GM04503 (cell line): Measurements from ENCODE around the gene GHRH.

Experiments used
- DNase-seq: peaks from one replicate; pipeline ENCODE4 v3.0.0-alpha.2; 2012; ENCODE audit warnings: low read depth

The GHRH gene

DNA sequence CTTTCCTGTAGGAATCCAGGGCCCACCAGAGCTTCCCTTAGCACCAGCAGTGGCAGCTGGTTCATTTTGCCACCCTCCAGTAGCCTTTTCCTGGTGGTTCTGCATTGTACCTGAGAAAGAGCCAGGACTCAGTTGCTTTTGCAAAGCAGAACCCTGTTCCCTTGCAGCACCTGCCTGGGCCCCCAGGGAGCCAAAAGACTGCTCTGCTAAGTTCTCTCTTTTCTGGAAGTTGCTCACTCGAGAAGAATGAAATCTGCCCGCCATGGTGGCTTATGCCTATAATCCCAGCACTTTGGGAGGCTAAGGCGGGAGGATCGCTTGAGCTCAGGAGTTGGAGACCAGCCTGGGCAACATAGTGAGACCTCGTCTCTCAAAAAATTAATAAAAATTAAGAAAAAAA, 24.0 kb downstream of the GHRH start:
- no peak for DNase-seq

DNA sequence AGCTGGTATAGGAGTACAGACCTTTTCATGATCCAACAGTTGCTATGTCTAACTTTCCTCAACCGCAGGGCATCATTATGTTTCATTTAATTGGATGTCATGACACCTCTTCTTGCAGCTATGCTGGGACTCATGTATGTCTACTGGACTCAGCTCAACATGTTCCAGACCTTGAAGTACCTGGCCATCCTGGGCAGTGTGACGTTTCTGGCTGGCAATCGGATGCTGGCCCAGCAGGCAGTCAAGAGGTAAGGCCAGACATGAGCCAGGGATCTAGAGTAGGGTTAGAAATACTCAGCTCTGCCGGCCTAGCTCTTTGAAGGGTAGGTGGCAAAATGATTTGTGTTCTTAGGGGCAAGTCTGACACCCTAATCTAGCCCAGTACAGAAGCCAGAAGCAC, 25.2 kb downstream of the GHRH start:
- no peak for DNase-seq

DNA sequence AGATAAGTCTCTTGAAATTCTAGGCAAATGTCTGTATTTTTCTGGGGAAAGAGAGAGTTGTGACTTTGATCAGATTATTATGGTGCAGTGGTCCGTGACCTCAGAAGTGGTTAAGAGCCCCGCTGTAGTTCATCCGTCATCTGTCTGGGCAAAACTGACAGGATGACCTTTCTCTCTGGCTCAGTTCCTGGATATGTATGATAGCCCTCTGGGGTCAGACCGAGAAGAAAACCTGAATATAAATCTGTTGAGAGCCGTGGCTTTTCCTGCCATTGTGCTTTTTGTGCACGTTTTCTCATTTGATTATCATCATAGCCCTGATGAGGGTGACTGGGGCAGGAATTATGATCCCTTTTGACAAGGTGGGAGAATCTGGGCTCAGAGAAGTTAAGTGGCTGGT, 26.5 kb downstream of the GHRH start:
- no peak for DNase-seq

DNA sequence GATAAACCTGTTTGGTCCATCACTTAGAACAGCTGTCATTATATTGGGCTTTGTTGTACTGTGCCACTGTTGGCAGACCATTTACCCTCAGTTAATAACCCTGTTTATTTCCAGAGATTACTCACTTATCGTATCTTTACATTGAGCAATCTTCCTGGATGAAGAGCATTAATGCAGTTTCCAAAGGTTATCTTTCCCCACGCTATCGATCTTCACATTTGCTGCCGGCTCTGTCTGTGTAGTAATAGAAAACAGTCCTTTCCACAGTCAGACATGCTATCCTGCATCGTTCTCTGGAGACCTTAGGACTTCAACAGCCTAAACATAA, 27.4 kb downstream of the GHRH start:
- DNase-seq, result no peak

DNA sequence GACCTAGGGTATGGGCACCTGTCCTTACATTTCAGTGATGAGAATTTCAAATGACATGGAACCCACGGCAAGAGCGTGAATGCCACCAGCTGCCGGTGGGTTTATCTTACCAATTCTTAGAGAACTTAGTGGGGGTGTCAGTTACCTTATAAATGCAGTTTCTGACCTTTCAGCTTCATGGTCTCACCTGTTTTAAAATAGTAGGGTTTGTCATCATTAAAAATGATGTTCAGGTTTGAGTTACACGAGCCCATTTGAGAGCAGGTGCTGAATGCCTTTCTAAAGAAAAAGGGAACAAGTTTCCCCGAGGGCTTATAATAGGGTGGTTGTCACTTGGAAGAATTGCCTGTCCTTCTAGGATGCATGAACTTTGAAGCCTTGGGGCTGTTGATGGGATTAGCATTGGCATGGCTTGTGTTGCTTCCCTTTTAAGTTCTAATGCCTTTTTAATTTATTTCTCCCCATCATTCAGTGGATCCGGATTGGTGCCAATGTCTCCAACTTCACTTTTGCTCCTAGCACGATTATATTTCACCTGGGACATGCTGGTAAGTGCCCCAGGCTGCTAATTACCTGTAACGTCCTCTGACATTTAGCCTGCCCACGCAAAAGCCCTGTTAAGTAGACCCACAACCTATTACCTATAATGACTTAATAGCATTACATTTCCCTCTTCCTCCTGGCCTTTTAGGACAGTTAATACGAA, 27.9 kb downstream of the GHRH start:
- DNase-seq, result no peak

DNA sequence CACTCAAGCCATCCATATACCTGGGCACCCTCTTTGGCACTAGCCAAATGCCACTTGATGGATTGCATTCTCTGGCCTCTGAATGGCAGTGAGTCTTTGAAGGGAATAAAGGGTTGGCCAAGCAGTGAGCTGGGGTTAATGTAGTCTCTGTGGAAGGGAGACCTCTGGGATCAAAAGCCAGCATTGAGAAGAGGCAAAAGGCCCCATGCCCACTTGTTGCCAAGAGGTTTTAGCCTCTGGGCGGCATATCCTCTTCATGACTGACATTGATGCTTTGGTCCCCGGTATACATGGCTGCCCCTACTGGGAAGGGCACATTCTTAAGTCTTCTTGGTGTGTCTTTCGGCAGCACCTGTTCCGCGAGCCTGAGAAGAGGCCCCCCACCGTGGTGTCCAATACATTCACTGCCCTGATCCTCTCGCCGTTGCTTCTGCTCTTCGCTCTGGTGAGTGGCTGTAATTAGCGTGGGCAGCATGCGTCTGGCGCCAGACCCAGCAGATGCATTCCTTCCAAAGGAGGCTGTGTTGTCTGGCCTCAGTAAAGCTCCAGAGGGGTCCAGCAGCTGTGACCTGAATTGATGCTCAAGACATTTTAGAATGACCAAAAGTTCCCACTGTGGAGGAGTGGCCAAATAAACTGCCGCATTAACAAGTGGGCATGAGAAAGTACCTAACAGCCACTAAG, 29.5 kb downstream of the GHRH start:
- no peak for DNase-seq

DNA sequence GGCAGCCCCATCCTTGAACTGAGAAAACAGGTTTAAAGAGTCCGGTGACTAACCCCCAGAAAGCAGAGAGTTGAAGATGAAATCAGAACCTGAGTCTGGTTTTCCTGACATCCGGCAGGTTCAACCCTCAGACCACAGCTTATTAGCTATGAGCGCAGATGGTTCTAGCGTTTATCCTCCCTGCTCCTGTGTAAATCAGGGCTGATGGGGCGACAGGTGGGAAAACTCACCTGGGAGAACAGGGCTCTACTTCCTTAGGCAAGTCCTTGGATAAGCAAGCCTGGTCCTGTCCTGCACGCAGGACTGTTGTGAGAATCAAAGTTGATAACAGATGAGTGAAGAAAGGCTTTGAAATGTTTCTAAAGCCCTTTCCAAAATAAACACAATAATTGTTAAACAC, 31.4 kb downstream of the GHRH start:
- DNase-seq, result no peak

DNA sequence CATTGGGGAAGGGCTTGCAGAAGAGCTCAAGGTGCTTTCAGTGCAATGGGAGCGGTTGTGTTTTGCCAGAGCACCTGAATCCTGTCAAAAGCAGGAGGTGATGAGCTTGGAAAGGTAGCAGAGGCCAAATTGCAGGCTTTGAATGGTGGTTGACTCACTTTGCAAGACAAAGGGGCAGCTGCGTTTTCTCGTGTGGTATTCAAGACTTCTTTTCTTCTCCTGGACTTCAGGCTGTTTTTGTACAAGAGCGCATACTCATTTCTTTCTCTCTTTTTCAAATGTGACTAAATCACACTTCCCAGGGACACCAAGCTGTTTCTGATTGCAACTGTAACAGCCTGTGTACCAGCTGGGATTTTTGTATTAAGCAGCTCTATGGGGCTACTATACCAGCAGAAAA, 32.3 kb downstream of the GHRH start:
- DNase-seq, result no peak

DNA sequence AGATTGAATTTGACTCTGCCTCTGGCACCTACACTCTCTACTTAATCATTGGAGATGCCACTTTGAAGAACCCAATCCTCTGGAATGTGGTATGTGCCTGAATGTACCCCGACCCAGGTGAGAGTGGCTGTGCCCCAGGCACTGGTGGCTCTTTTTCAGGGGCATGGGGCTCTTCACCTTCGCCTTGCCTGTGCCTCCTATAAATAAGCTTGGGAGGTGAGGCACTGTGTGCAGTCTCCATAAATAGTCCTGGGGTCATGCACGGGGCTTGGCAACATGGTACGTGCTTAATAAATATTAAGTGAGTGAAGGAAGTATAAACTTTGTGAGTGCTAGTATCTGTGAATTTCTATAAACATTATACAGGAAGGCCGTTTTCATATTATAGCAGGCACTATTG, 33.0 kb downstream of the GHRH start:
- DNase-seq, result no peak

DNA sequence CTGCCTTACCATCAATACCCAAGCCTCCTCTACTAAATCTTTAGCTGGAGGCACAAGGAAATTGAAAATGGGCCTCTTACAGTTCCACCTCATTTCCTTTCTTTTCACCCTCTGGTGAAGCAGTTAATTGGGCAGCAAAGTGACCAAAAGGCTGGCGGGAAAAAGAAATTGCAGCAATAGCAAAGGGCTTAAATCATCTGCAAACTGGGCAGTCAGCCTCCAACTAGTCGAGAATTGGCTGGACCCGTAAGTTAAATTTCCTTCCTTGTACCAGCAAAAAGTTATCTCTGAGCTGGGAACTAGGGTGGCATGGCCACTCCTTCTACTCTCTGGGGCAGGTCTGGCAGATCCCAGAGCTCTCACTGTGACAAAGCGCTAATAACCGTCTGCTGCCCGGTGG, 33.5 kb downstream of the GHRH start:
- no peak for DNase-seq

DNA sequence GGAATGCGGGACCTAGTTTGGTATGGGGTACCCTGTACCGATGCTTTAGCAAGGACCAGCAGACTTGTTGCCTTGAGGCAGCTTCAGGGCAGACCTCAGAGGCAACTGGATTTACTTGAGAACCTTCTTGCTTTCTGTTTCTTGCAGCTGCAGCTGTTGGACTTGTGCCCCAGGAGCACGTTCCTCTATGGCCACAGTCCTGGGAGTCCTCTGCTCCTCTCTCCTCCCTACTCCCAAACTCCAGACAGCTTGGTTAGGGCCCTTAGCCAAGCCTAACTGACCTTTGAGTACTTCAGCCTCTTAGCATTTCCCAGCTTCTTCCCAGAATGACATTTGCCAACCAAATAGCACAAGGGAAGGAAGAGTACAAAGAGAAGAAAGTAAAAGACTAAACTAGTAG, 34.7 kb downstream of the GHRH start:
- DNase-seq, result no peak

DNA sequence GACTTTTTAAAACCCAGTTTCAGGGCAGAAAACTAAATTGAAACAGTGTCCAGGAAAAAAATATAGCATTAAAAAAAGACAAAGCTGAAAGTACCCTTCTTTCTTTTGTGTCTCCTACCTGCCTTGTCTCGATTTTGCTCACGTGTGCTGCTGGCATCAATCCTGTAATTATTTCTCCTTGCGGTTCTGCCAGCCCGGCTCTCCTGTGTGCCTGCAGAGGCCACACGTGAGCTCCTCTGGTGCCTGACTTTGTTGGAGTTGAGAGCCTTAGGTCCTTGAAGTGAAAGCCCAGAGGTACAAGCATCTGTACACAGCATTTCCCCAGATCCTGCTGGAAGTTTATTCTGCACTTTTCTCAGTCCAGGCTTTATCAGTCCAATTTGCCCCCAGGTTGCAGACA, 36.5 kb downstream of the GHRH start:
- DNase-seq, result no peak

DNA sequence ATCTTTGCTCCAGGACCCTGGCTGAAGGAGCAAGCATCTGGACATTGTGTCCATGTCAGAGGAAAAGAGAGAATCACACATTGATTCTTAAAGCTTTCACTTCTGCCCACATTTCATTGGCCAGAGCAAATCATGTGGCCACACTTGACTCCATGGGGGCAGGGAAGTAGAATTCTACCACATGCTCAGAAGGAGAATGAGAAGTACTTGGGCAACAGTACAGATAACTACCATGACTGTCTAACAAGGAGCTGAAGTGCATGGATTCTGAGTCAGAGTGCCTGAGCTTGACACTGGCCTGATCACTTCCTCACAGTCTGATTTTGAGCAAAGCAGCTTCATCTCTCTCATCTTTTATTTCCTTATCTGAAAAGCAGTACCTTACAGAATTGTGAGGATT, 38.6 kb downstream of the GHRH start:
- DNase-seq, result peak; percentile 89

DNA sequence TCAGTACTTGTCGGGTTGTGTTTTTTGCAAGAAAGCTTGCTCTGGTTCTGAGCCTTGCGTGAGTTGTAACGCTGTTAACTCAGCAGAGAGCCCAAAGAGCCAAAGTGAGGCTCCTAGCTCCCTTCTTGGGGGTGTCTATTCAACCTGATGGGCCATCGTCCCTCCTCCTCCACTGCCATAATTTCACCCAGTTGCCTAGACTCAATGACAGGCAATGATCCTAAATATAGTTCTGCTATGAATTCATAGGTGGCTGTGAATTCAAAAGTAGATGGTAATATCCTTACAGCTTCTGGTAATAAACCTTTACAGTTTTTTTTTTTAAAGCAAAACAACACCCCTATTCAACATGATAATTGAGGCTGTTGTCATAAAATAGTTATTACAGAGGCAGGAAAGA, 39.5 kb downstream of the GHRH start:
- DNase-seq, result no peak

DNA sequence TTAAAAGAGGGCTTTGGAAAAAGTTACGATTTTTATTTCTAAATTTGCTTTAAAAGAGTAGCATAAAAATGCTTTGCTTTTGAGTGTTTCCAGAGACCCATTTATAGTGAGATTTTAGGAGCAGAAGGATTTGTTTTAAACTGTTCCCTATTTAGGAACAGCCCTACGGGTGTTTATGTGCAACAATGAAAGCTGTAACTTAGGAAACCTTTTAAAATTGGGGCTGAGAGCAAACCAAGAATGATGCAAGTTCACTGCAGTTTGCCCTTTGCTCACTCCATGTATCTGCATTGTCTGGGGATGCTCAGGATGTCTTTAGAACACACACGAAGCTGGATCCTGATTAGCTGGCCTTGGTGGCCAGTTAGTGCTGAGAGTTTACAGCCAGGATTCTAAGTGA, 40.9 kb downstream of the GHRH start:
- peak; percentile 55 for DNase-seq

DNA sequence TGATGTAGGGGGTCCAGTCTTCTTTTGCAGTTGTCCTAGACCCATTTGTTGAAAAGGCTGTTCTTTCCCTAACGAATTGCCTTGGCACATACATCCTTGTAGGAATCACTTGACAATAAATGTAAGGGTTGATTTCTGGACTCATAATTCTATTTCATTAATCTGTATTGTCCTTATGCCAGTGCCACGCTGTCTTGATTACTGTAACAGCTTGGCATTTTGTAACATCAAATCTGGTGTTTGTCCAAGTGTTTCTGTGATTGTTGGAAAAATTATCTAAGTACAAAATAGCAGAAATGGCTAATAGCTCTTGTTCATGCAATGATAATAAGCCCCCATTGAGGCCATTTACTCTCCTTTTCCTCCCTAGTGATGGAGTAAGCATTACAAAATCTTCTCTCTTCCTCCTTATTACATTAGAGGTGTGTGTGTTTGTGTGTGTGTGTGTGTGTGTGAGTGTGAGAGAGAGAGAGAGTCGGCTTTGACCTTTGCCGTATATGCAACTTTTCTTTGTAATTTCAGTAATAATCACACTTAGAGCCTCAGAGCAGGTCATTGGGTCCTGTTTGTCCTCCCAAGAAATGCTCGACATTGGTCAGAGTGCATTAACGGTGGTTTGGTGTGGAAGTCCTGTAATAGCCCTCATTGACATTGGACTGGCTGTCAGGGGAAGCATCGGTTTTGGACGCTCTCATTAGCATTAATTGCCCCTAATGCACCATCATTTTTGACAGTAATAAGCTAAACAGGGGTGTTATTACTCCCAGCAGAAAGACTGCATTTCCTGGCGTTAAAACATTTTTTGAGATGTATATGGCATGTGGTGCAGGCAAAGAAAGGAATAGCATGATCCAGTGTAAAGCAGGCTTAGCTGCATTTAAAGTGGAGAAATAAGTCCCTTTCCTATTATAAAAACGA, 41.6 kb downstream of the GHRH start:
- DNase-seq, result no peak

DNA sequence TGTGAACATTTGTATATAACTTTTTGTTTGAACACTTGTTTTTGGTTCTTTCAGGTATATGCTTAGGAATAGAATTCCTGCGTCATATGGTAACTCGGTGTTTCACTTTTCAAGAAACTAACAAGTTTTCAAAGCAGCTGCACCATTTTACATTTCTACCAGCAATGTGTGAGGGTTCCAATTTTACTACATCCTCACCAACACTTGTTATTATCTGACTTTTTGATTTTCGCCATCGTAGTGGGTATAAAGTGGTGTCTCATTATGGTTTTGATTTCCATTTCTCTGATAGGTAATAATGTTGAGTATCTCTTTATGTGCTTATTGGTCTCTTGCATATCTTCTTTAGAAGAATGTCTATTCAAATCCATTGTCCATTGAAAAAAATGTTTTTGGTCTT, 42.6 kb downstream of the GHRH start:
- no peak for DNase-seq

DNA sequence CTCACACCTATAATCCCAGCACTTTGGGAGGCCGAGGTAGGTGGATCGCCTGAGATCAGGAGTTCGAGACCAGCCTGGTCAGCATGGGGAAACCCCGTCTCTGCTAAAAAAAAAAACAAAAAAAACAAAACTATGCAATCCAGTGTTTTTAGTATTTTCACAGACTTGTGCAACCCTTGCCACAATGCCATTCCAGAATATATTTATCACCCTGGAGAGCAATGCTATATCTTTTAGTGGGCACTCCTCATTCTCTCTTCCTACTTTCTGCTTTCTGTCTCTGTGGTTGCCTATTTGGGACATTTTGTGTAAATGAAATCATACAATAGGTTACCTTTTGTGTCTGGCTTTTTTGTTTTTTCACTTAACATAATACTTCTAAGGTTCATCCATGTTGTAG, 43.2 kb downstream of the GHRH start:
- DNase-seq, result no peak

DNA sequence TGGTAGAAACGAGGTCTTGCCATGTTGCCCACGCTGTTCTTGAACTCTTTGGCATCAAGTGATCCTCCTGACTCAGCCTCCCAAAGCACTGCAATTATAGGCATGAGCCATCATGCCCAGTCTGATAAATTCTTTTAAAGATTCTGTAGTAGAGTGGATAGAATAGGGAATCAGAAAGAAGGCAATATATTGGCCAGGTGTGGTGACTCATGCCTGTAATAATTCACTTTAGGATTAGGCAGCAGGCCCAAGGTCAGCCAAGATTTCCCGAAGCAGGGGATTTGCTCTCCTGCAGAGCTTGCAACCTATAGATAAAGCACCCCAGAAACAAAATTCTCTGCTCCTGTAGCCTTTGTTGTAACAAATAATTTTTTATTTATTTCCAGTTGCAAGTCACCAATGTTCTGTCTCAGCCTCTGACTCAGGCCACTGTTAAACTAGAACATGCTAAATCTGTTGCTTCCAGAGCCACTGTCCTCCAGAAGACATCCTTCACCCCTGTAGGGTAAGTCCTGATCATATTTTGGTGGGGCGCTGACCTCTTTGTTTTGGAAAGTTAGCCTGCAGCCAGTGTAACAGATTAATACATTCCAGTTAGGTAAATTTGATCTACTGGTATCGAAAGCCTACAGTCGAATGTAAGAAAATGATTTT, 51.8 kb downstream of the GHRH start:
- no peak for DNase-seq

DNA sequence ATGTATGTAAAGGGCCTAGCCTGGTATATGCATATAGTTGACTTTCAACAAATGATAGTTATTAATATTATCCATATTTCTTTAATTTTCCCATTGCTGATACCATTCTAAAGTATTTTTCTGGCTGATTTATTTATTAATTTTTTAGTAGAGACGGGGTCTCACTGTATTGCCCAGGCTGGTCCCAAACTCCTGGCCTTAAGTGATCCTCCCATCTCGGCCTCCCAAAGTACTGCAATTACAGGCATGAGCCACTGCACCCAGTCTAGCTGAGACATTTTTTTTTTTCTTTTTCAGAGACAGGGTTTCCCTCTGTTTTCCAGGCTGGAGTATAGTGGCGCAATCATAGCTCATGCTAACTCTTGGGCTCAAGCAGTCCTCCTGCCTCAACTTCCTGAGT, 52.4 kb downstream of the GHRH start:
- no peak for DNase-seq

DNA sequence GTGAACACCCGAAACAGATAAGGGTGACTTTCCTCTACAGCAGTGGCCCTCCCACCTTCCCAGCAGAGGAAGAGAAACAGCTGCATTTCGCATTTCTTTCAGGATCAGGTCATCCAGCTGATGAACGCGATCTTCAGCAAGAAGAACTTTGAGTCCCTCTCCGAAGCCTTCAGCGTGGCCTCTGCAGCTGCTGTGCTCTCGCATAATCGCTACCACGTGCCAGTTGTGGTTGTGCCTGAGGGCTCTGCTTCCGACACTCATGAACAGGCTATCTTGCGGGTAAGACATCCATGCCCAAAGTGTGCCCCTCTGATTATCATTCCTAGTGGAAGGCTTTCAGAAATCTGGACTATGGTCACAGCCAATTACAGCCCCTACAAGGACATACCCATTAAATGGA, 54.4 kb downstream of the GHRH start:
- no peak for DNase-seq

DNA sequence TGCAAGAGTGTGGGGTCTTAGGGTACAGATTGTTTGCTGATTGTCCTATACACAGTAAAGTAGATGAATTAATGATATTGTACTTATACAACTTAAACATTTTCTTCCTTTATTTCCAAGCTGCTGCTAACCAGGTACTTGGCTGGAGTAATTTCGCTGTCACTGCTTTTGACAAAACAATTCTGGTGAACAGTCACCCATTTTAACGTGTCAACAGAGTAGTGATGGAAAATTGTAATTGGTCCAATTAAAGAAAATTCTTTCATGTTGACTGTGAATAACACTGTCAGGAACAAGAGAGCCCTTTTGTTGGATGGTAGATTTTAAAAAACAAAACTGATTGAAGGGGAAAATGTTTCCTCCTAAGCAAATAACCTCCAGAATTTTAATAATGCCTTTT, 55.8 kb downstream of the GHRH start:
- no peak for DNase-seq

DNA sequence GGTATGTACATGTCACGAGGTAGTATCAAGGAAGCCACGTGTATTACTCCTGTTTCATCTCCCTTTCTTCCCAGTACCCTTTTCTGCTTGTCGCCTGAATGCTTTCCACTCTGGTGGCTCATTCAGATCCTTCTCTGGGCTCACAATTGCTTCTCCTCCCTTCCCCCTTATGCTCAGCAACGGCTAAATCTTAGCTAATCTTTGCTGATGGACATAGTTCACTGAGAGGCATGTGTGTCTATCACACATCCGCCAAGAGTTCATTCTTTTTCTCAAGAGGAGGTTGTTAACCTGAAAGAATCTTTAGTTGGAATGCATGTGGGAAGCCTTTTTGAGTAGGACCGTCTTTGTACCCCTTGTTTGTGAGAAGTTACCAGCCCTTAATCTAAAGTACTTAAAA, 56.5 kb downstream of the GHRH start:
- DNase-seq, result no peak
